COLO668 (cell line): Measurements from ENCODE around the gene MED25.

Experiments
- DNase-seq: peaks from one replicate; lab custom pipeline; 2025; ENCODE audit not compliant: unreplicated experiment; lab: John Stamatoyannopoulos, UW

MED25 gene

DNA sequence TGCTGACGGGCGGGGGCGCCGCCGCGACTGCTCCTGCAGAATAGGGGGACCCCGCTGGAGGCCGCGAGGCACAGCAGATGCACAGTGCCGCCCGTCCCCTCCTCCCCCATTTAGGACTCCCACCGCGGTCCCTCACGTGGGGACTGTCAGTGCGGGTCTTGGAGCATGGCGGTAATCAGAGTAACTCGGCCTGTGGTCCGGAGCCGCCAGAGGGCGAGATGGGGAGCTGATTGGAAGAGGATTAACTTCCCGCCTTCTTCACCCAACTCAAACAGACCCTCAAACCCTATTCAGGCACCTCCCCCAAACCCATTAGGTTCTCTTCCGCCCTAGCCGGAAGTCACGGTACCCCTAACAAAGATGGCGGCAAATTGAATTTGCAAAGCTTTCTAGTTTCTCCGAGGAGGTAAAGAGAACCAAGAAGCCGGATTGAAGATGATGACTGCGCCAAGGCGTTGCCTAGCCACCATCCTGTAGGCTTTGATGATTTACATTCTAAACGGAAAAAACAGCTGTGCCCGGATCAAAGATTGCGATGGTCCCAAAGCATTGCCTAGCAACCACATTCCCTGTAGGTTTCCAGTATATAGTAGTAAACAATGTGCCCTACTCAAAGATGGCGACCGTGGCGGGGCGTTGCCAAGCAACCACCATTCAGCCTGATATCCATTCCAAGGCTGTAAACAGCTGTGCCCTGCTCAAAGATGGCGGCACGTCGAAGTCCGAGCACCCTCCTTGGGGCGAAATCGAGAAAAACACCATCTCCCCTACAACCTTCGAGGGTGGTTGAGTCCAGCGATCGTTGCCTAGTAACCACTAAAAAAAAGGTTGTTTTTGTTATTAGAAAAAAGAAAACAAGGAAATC is 4.9 kb upstream of the MED25 start, which contains the start of gene FUZ:
Gene FUZ, minus strand, starts transcription at position 296 of the 865 bp plus-strand sequence. Its CDS starts 186 bp downstream, at position 110.
- peak; percentile 95 for DNase-seq

DNA sequence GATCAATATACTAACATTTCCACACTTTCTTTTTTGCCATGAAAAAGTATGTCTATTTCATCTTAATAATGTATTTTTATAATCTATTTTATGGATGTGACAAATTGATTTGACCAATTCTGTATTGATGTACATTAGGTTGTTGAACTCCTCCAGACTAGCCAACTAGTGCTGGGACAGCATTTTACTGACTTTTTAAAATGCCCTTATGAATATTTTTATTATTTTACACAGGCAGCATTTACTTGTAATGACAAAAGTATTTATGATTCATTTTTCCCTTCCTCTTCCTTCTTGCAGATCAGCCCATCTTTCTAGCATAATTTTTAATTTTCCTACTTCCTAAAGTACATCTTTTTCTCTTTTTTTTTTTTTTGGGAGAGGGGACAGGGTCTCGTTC is 4.1 kb upstream of the MED25 start:
- no peak for DNase-seq

GRCh38 chr19:49816590-49816989 is 1.5 kb upstream of the MED25 start:
- DNase-seq, result no peak

DNA sequence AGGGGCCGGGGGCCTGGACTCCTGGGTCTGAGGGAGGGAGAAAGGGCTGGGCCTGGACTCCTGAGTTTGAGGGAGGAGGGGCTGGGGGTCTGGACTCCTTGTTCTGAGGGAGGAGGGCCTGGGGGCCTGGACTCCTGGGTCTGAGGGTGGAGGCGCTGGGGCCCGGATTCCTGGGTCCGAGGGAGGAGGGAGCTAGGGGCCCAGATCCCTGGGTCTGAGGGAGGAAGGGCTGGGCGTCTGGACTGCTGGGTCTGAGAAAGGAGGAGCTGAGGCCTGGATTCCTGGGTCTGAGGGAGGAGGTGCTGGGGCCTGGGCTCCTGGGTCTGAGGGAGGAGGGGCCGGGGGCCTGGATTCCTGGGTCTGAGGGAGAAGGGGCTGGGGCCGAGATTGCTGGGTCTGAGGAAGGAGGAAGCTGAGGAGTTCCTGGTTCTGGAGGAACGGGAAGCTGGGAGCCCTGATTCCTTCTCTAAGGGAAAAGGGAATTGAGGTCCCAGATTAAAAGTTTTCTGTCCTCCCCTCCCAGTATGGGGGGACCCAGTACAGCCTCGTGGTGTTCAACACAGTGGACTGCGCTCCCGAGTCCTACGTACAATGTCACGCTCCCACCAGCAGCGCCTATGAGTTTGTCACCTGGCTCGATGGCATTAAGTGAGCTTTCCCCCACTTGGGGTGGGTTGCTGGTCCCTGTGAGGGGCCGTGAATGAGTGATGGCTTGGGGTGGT is 721 bp downstream of the MED25 start:
- peak; percentile 42 for DNase-seq

- peak; percentile 37 for DNase-seq
Measured at GRCh38 chr19:49819452-49820115, 1.5 kb downstream of the MED25 start.

- peak; percentile 60 for DNase-seq
Measured at GRCh38 chr19:49820125-49820524, 2.0 kb downstream of the MED25 start.

DNA sequence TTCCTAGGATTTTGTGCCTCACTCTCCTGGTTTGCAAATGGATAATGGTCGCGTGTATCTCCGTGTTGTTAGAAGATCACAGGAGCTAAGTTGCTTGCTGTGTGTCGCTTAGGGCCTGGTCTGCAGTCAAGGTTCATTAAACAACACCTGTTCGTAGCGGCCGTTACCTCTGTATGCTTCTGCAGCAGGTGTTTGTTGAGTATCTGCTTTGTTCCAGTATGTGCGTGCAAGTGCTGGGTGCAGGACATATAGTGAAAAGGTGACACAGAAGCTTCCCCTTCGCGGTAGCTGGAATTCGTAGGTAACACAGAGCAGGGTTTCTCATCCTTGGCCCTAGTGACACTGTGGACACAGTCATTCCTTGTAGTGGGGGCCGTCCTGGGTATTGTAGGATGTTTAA is 5.4 kb downstream of the MED25 start:
- DNase-seq, result peak; percentile 86

DNA sequence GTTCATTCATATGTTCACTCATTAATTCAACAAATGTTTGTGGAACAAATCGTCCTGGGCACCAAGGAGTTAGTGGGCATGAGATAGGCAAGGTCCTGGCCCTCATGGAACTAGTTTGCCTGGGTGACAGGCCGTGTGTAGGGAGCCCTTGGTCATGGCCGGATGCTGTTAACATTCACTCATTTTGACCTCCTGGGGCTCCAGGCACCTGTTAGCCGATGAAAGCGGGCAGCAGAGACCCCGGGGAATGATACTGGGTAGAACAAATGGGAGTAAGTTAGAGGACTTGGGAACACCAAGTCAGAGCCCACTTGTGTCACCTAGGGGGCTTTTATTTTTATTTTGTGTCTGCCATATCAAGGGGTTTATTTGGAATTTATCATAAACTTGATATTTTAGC is 6.6 kb downstream of the MED25 start:
- DNase-seq, result no peak

DNA sequence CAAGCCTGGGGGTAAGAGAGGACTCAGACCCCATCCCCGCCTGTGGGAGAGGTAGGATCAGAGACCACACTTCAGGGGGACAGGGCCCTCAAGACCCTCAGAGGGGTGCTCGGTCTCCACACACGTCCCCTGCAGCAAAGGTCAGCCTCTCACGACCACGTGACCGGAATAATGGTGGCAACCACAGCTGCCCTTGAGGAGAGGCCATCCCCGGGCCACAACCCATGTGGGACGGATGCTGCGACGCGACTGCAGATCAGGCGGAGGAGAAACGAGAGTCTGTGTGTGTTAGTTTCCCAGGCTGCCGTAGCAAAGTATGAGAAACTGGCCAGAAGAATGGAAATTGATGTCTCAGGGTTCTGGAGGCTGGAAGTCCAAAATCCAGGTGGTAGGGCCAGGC is 8.9 kb downstream of the MED25 start:
- no peak for DNase-seq

- DNase-seq, result no peak
Measured at GRCh38 chr19:49829200-49829599, 11.1 kb downstream of the MED25 start.

- no peak for DNase-seq
Measured at GRCh38 chr19:49829721-49830120, 11.6 kb downstream of the MED25 start.

DNA sequence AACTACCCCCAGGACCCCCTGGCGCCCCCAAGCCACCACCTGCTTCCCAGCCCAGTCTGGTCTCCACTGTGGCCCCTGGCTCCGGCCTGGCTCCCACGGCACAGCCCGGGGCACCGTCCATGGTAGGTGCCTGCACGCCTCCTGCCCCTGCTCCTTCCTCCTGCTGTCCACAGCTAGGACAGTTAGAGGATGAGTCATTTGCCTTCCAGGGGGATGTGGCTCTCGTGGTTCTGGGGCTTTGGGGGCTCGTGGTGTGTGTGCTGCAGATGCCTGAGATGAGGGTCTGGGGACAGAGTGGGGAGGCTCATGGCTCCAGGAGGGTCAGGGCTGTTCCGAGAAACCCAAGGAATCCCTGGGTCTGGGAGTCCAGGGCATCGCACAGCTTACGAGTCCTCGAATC is 12.7 kb downstream of the MED25 start:
- DNase-seq, result no peak

- DNase-seq, result no peak
Measured at GRCh38 chr19:49831592-49831991, 13.5 kb downstream of the MED25 start.

- no peak for DNase-seq
Measured at GRCh38 chr19:49832556-49832955, 14.5 kb downstream of the MED25 start.

DNA sequence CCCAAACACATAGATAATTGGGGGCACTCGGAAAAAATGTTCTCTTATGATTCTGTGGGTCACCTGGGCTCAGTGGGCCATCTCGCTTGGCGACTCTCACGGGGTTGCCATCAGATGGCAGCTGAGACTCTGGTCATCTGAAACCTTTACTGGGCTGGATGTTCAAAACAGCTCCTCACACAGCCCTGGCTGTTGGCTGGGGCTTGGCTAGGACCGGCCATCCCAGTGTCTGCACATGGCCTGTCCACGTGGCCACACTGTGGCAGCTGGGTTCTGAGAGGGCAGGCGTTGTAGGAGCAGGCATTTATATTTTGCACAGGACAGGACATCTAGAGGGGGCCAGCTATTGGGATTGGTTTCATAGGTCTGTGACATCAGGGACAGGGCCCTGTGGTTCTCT is 15.5 kb downstream of the MED25 start:
- no peak for DNase-seq

- no peak for DNase-seq
Measured at GRCh38 chr19:49835562-49835961, 17.5 kb downstream of the MED25 start.

- DNase-seq, result no peak
Measured at GRCh38 chr19:49836176-49837008, 18.3 kb downstream of the MED25 start.

- no peak for DNase-seq
Measured at GRCh38 chr19:49837009-49837310, 18.9 kb downstream of the MED25 start.

- DNase-seq, result no peak
Measured at GRCh38 chr19:49837425-49837824, 19.3 kb downstream of the MED25 start.

GRCh38 chr19:49838885-49839588 is 20.9 kb downstream of the MED25 start:
- DNase-seq, result no peak
